ENCODE data around the gene SLC16A13.

SLC16A13 gene

GRCh38 chr17:7003745-7004144 is 32.1 kb upstream of the SLC16A13 start:
- no peaks in the 10 kb centered on the region for H3K9me3 ChIP-seq (ENCODE audit: control insufficient read depth, insufficient read depth, low read length)
- peaks cover 3% of the 10 kb centered on the region for H3K36me3 ChIP-seq (ENCODE audit: insufficient read depth, low read length)
- no peak overlapping the region for H3K9ac ChIP-seq (ENCODE audit: low read depth, low read length)
- H3K4me1 ChIP-seq (ENCODE audit: insufficient read depth, low read length) = no peaks in the 10 kb centered on the region

- Histone ChIP-seq H3K9ac (ENCODE audit: low read depth, low read length) (no peak overlapping the region), H3K36me3 (ENCODE audit: insufficient read depth, low read length) (peaks cover 3% of the 10 kb centered on the region), H3K4me1 (ENCODE audit: insufficient read depth, low read length) (no peaks in the 10 kb centered on the region), H3K9me3 (ENCODE audit: control insufficient read depth, insufficient read depth, low read length) (no peaks in the 10 kb centered on the region)
These were observed 31.2 kb upstream of the SLC16A13 start for GRCh38 chr17:7004398-7005253.

GRCh38 chr17:7005716-7006115 is 30.1 kb upstream of the SLC16A13 start:
- H3K36me3 ChIP-seq (ENCODE audit: insufficient read depth, low read length) = no peaks in the 10 kb centered on the region; the same call in 1 of the 2 replicates
- H3K9ac ChIP-seq (ENCODE audit: low read depth, low read length) = no peak overlapping the region
- no peaks in the 10 kb centered on the region for H3K9me3 ChIP-seq (ENCODE audit: control insufficient read depth, insufficient read depth, low read length)
- H3K4me1 ChIP-seq (ENCODE audit: insufficient read depth, low read length) = no peaks in the 10 kb centered on the region

- no peak overlapping the region for H3K9ac ChIP-seq (ENCODE audit: low read depth, low read length)
- H3K36me3 ChIP-seq (ENCODE audit: insufficient read depth, low read length) = no peaks in the 10 kb centered on the region
- no peaks in the 10 kb centered on the region for H3K4me1 ChIP-seq (ENCODE audit: insufficient read depth, low read length)
- H3K9me3 ChIP-seq (ENCODE audit: control insufficient read depth, insufficient read depth, low read length) = no peaks in the 10 kb centered on the region
These were observed 28.7 kb upstream of the SLC16A13 start for GRCh38 chr17:7007143-7007542.

GRCh38 chr17:7010523-7010922 is 25.3 kb upstream of the SLC16A13 start:
- no peaks in the 10 kb centered on the region for H3K9me3 ChIP-seq (ENCODE audit: control insufficient read depth, insufficient read depth, low read length)
- no peak overlapping the region for H3K9ac ChIP-seq (ENCODE audit: low read depth, low read length)

GRCh38 chr17:7011415-7011814 is 24.4 kb upstream of the SLC16A13 start:
- Histone ChIP-seq H3K9ac (ENCODE audit: low read depth, low read length) (peak overlapping the region; percentile 90; the same call in 1 of the 2 replicates), H3K36me3 (ENCODE audit: insufficient read depth, low read length) (no peaks in the 10 kb centered on the region), H3K9me3 (ENCODE audit: control insufficient read depth, insufficient read depth, low read length) (no peaks in the 10 kb centered on the region), H3K4me1 (ENCODE audit: insufficient read depth, low read length) (no peaks in the 10 kb centered on the region)

More at GRCh38 chr17:7010523-7010922, 25.3 kb upstream of the SLC16A13 start:
- Histone ChIP-seq H3K36me3 (ENCODE audit: insufficient read depth, low read length) (no peaks in the 10 kb centered on the region), H3K4me1 (ENCODE audit: insufficient read depth, low read length) (no peaks in the 10 kb centered on the region)

GRCh38 chr17:7011942-7012254 is 23.9 kb upstream of the SLC16A13 start:
- Histone ChIP-seq H3K36me3 (ENCODE audit: insufficient read depth, low read length) (no peaks in the 10 kb centered on the region), H3K4me1 (ENCODE audit: insufficient read depth, low read length) (no peaks in the 10 kb centered on the region), H3K9ac (ENCODE audit: low read depth, low read length) (peak overlapping the region; percentile 90), H3K9me3 (ENCODE audit: control insufficient read depth, insufficient read depth, low read length) (no peaks in the 10 kb centered on the region)

- Histone ChIP-seq H3K9me3 (ENCODE audit: control insufficient read depth, insufficient read depth, low read length) (no peaks in the 10 kb centered on the region), H3K4me1 (ENCODE audit: insufficient read depth, low read length) (no peaks in the 10 kb centered on the region; the same call in 1 of the 2 replicates), H3K36me3 (ENCODE audit: insufficient read depth, low read length) (no peaks in the 10 kb centered on the region), H3K9ac (ENCODE audit: low read depth, low read length) (peak overlapping the region; percentile 90)
These were observed 21.4 kb upstream of the SLC16A13 start for GRCh38 chr17:7014261-7014994.

GRCh38 chr17:7014995-7015958 is 20.5 kb upstream of the SLC16A13 start:
- peaks cover 2% of the 10 kb centered on the region for H3K4me1 ChIP-seq (ENCODE audit: insufficient read depth, low read length)
- H3K9me3 ChIP-seq (ENCODE audit: control insufficient read depth, insufficient read depth, low read length) = no peaks in the 10 kb centered on the region
- H3K36me3 ChIP-seq (ENCODE audit: insufficient read depth, low read length) = no peaks in the 10 kb centered on the region

GRCh38 chr17:7016418-7016817 is 19.4 kb upstream of the SLC16A13 start:
- Histone ChIP-seq H3K9ac (ENCODE audit: low read depth, low read length) (no peak overlapping the region), H3K36me3 (ENCODE audit: insufficient read depth, low read length) (no peaks in the 10 kb centered on the region), H3K4me1 (ENCODE audit: insufficient read depth, low read length) (peaks cover 4% of the 10 kb centered on the region), H3K9me3 (ENCODE audit: control insufficient read depth, insufficient read depth, low read length) (no peaks in the 10 kb centered on the region)

More at GRCh38 chr17:7014995-7015958, 20.5 kb upstream of the SLC16A13 start:
- peak overlapping the region; percentile 90 for H3K9ac ChIP-seq (ENCODE audit: low read depth, low read length)

- Histone ChIP-seq H3K4me1 (ENCODE audit: insufficient read depth, low read length) (peaks cover 4% of the 10 kb centered on the region), H3K36me3 (ENCODE audit: insufficient read depth, low read length) (no peaks in the 10 kb centered on the region), H3K9ac (ENCODE audit: low read depth, low read length) (no peak overlapping the region), H3K9me3 (ENCODE audit: control insufficient read depth, insufficient read depth, low read length) (no peaks in the 10 kb centered on the region)
These were observed 18.7 kb upstream of the SLC16A13 start for GRCh38 chr17:7016886-7017826.

- peaks cover 4% of the 10 kb centered on the region for H3K4me1 ChIP-seq (ENCODE audit: insufficient read depth, low read length)
- H3K9ac ChIP-seq (ENCODE audit: low read depth, low read length) = no peak overlapping the region
- H3K9me3 ChIP-seq (ENCODE audit: control insufficient read depth, insufficient read depth, low read length) = no peaks in the 10 kb centered on the region
- no peaks in the 10 kb centered on the region for H3K36me3 ChIP-seq (ENCODE audit: insufficient read depth, low read length)
These were observed 18.0 kb upstream of the SLC16A13 start for GRCh38 chr17:7017827-7018200.

GRCh38 chr17:7018331-7018964 is 17.4 kb upstream of the SLC16A13 start:
- no peaks in the 10 kb centered on the region for H3K36me3 ChIP-seq (ENCODE audit: insufficient read depth, low read length)
- H3K9ac ChIP-seq (ENCODE audit: low read depth, low read length) = no peak overlapping the region
- H3K9me3 ChIP-seq (ENCODE audit: control insufficient read depth, insufficient read depth, low read length) = no peaks in the 10 kb centered on the region
- H3K4me1 ChIP-seq (ENCODE audit: insufficient read depth, low read length) = peaks cover 4% of the 10 kb centered on the region

Data from ES-I3 (cell line).